C4-2B (cell line): ENCODE results near the gene PSTPIP2.

ENCODE experiments used
- ZFX ChIP-seq: fragments of 450-650 bp; IDR thresholded peaks from 2 replicates; pipeline ENCODE4 v1.6.1; 2017
- TF ChIP-seq, protein P1 (sequence below): fragments of 450-650 bp; conservative IDR thresholded peaks from 2 replicates; pipeline ENCODE4 v1.5.1; 2017; ENCODE audit warnings: mild to moderate bottlenecking

GRCh38 chr18:46095532-46095931, 23.5 kb upstream of the PSTPIP2 start:
- TF ChIP-seq, protein P1, sequence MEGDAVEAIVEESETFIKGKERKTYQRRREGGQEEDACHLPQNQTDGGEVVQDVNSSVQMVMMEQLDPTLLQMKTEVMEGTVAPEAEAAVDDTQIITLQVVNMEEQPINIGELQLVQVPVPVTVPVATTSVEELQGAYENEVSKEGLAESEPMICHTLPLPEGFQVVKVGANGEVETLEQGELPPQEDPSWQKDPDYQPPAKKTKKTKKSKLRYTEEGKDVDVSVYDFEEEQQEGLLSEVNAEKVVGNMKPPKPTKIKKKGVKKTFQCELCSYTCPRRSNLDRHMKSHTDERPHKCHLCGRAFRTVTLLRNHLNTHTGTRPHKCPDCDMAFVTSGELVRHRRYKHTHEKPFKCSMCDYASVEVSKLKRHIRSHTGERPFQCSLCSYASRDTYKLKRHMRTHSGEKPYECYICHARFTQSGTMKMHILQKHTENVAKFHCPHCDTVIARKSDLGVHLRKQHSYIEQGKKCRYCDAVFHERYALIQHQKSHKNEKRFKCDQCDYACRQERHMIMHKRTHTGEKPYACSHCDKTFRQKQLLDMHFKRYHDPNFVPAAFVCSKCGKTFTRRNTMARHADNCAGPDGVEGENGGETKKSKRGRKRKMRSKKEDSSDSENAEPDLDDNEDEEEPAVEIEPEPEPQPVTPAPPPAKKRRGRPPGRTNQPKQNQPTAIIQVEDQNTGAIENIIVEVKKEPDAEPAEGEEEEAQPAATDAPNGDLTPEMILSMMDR: no peak
- TF ChIP-seq ZFX: no peak
